Pancreas (tissue), 10 donors: ENCODE data around the gene PLCB1. TPM values are rescaled to one million over a fixed set of nuclear protein-coding genes. Genes with fewer than 3 reads are reported as not detected.

Experiments
- ATAC-seq, 4 donors: fragments of 200-7000 bp; cut with Tn5 transposase; one replicate each; pipeline versions ENCODE4 v1.8.0 to v1.9.1; 2020; ENCODE audit warnings: mild to moderate bottlenecking in 4 of 4, moderate library complexity in 4 of 4
- DNase-seq, 6 donors: peaks; one replicate each; pipeline ENCODE4 v3.0.0-alpha.2; 2020
- FAIRE-seq: peaks from 2 replicates; lab custom pipeline; 2012; peaks lifted over from hg19 to GRCh38; lab: Jason Lieb, UNC
- H3K27ac ChIP-seq, 4 donors: fragments of 200-600 bp; sonication (generic); 1 replicate in 3 of 4; 2 replicates in 1 of 4; pipeline versions ENCODE4 v1.5.0 to v1.8.0; 2020
- H3K27me3 ChIP-seq, 4 donors: fragments of 200-600 bp; one replicate each; pipeline ENCODE4 v1.8.0; 2021
- H3K36me3 ChIP-seq, 3 donors: fragments of 200-600 bp; sonication (generic) in 1 of 3; one replicate each; pipeline versions ENCODE4 v1.5.0 to v1.8.0; 2020 to 2021
- H3K4me1 ChIP-seq, 3 donors: fragments of 200-600 bp; one replicate each; pipeline ENCODE4 v1.8.0; 2021
- H3K4me3 ChIP-seq, 4 donors: fragments of 200-600 bp; sonication (generic) in 2 of 4; one replicate each; pipeline versions ENCODE4 v1.5.0 to v1.8.0; 2020 to 2021
- H3K9me3 ChIP-seq, 4 donors: fragments of 200-600 bp; one replicate each; pipeline ENCODE4 v1.8.0; 2021
- WGBS, 2 donors: extraction: QIAGEN DNeasy Blood & Tissue Kit; methylation state at CpG; one replicate each; pipeline ENCODE4 v1.1.7; 2013; 5-methylcytosine and 5-hydroxymethylcytosine counted together
- intact Hi-C, 3 donors: fragments of 100-400 bp; cut with DNase I; formaldehyde crosslinking; loops; one replicate each; pipeline versions ENCODE4 v1.11.1 to v1.14.2; 2022
- polyA plus RNA-seq, 2 donors: library from polyadenylated mRNA; stranded (reverse); fragments of 200-250 nt; gene quantifications; one replicate each; pipeline ENCODE4 v1.2.3, GENCODE V29; 2013
- total RNA-seq, 6 donors: library from RNA; stranded (reverse); fragmentation: NEBNext Ultra II Directional in 4 of 6; extraction: Animal tissue kit (Norgen Biotek cat#: 25700) in 4 of 6; gene quantifications; one replicate each; pipeline versions ENCODE4 v1.2.1 to v1.2.4, GENCODE V29; 2021 to 2023
- TF ChIP-seq, protein P1 (sequence below), 4 donors: fragments of 200-600 bp; sonication (generic) in 3 of 4; IDR thresholded peaks; one replicate each; pipeline versions ENCODE4 v1.5.0 to v1.8.0; 2021; ENCODE audit warnings: antibody characterized with exemption in 4 of 4
- donor health status: healthy with polysubstance abuse.
- donor health status: DM: no; HTN: no; CAD: no; lungs with moderate emphysema.
- donor health status: DM: no; HTN: no; CAD: no.
- donor health status: control.
- donor health status: control.
- donor health status: Bipolar disorder and iron deficiency.
- donor health status: DM: yes; HTN: yes; CAD: no.
- donor health status: DM: no; HTN: no; CAD: no.
- donor health status: DM: no; HTN: no; CAD: no.
- donor health status: DM: yes; HTN: yes; CAD: no.

The PLCB1 gene
- total and polyA plus RNA-seq, 8 donors: 4.5 to 18.7 (median 13.7) TPM

DNA sequence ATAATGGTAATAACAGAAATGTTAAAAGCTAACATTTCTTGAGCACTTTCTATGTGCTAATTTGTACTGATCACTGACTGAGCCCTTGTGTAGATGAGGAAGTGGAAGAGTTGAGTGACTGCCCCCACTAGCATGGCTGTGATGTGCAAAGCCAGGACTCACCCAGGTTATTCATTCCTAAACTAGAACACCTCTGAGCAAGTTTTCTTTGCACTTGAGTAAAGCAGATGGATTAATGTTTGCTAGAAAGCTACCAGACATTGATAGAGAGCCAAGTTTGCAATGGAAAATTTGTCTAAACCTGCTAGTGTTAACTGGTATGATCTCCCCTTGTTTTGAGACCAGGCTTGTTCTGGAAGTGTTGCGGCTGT is 469.5 kb downstream of the PLCB1 start:
- ATAC-seq (peak; percentile 67 to 79 (median 70)), FAIRE-seq (no peak), DNase-seq (no peak)
- no peak overlapping the region for H3K27ac ChIP-seq
- no peaks in the 10 kb centered on the region for H3K9me3 ChIP-seq
- intact Hi-C loops: no loop called here
- H3K4me3 ChIP-seq: no peak overlapping the region
- no peaks in the 10 kb centered on the region for H3K27me3 ChIP-seq
- TF ChIP-seq, protein P1, sequence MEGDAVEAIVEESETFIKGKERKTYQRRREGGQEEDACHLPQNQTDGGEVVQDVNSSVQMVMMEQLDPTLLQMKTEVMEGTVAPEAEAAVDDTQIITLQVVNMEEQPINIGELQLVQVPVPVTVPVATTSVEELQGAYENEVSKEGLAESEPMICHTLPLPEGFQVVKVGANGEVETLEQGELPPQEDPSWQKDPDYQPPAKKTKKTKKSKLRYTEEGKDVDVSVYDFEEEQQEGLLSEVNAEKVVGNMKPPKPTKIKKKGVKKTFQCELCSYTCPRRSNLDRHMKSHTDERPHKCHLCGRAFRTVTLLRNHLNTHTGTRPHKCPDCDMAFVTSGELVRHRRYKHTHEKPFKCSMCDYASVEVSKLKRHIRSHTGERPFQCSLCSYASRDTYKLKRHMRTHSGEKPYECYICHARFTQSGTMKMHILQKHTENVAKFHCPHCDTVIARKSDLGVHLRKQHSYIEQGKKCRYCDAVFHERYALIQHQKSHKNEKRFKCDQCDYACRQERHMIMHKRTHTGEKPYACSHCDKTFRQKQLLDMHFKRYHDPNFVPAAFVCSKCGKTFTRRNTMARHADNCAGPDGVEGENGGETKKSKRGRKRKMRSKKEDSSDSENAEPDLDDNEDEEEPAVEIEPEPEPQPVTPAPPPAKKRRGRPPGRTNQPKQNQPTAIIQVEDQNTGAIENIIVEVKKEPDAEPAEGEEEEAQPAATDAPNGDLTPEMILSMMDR (IDR thresholded peaks at IDR 0.05): no peak
- WGBS, 2 donors: 56 to 71% methylated on average over 1 of the region's 1 CpG
- no peaks in the 10 kb centered on the region for H3K36me3 ChIP-seq
- H3K4me1 ChIP-seq: peaks cover 0 to 5% (median 0%) of the 10 kb centered on the region in 3 donors

DNA sequence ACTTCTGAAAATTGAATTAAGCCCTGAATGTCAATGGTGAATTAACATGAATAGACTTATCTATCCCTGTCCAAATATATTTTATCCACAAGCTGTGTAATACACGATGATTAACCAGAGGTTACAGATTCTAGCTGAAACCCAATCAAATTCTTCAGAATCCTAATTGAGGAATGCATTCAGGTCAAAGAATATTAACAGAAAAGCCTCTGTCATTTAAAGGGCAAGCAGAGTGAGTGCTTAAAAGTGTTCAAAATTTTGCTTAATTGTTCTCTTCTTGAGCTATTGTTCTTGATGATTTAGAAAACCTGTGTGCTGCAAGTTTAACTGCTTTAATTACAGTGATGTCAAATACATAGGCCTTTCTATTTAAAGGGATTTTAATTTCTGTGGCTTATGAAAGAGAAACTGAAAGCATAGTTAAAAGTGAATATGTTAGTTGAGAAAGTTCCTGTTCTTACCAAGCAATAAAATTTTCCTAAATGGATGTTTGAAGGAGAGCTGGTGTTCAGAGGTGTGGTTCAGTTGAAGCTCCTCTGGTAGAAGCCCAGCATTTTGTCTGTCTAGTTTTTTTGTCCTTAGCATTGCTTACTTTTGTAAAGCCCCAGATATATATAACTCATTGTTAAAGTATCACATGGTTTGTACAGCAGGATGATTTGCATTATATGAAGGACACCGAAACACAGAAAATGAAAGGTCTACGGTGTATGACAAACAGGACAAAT is 470.5 kb downstream of the PLCB1 start:
- no peak for DNase-seq
- TF ChIP-seq, protein P1 (IDR thresholded peaks at IDR 0.05): no peak
- Histone ChIP-seq H3K4me3 (no peak overlapping the region), H3K27me3 (no peaks in the 10 kb centered on the region), H3K27ac (peak overlapping the region in 1 of 4 donors; percentile 22), H3K36me3 (no peaks in the 10 kb centered on the region), H3K4me1 (peaks cover 0 to 5% (median 0%) of the 10 kb centered on the region in 3 donors), H3K9me3 (no peaks in the 10 kb centered on the region)
- intact Hi-C loops: no loop called here
- WGBS, 2 donors: 49 to 60% methylated on average over 3 of the region's 3 CpGs
- ATAC-seq: peak; percentile 43 to 68 (median 56)
- peak; percentile 51 for FAIRE-seq

DNA sequence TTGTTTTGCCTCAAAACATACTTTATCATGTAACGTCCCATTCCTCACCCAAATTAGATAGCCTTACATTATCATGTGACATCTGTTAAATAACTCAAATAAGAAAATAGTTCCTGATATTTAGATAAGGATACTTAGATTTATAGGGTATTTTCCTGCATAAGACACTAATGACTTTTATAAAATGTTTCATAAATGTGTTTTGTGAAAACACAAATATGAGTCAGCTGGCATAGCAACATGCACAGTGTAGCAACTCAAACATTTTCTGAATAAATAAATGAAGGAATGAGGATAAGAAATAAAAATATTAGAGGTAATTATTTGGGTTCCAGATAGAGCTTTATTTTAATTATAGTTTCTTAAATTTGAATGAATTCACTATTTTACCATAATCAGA is 476.4 kb downstream of the PLCB1 start:
- WGBS, 2 donors: 70 to 78% methylated on average over 1 of the region's 1 CpG
- ATAC-seq: no peak
- FAIRE-seq: peak; percentile 17

DNA sequence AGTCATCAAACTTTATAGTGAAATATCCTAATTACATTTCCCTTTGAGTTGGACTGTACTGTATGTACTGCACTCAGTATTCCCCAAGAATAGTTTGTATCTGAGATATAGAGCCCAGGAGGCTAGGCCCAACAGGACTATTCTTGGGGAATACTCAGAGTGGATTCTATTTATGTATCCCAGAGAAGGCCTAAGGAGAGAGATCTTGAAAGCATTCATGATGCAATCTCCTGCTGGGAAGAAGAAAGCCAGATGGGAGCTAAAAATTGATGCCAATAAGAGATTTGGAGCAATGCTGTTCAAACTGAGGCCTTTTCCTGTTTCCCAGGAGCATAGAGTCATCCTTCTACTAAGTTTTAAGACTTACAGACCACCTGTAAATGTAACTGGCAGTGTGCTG is 484.7 kb downstream of the PLCB1 start:
- no peak for DNase-seq
- no peak overlapping the region for H3K27ac ChIP-seq
- intact Hi-C loops: no loop called here
- TF ChIP-seq, protein P1 (IDR thresholded peaks at IDR 0.05): no peak
- H3K9me3 ChIP-seq: no peaks in the 10 kb centered on the region
- no peak for FAIRE-seq
- ATAC-seq: no peak
- H3K4me3 ChIP-seq: no peak overlapping the region
- no peaks in the 10 kb centered on the region for H3K27me3 ChIP-seq
- H3K4me1 ChIP-seq: no peaks in the 10 kb centered on the region
- no peaks in the 10 kb centered on the region for H3K36me3 ChIP-seq

More for the DNA sequence above, 476.4 kb downstream of the PLCB1 start:
- H3K4me3 ChIP-seq: no peak overlapping the region
- no peaks in the 10 kb centered on the region for H3K9me3 ChIP-seq
- H3K36me3 ChIP-seq: no peaks in the 10 kb centered on the region
- H3K4me1 ChIP-seq: no peaks in the 10 kb centered on the region
- no peak for DNase-seq
- no peaks in the 10 kb centered on the region for H3K27me3 ChIP-seq
- H3K27ac ChIP-seq: no peak overlapping the region
- TF ChIP-seq, protein P1 (IDR thresholded peaks at IDR 0.05): no peak
- intact Hi-C loops: no loop called here

DNA sequence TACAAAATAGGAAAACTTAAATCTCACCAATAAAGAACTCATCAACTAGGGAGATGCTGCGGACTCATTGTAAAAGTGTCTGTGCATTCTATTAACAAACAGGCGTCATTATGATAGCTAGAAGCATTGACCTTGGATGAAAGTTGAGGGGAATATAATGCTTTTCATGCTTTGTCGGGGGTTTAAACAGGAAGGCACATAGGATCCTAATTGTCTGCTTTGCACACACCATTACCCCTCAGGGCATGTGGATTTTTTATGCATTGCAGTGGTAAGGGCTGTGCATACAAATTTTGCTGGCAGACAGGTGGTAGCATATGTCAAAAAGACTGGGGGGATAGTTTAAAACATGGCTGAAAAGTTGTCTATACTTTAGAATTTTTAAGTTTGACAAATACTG is 488.9 kb downstream of the PLCB1 start:
- TF ChIP-seq, protein P1 (IDR thresholded peaks at IDR 0.05): no peak
- Histone ChIP-seq H3K27ac (no peak overlapping the region), H3K4me3 (no peak overlapping the region), H3K9me3 (no peaks in the 10 kb centered on the region), H3K27me3 (no peaks in the 10 kb centered on the region), H3K4me1 (no peaks in the 10 kb centered on the region), H3K36me3 (no peaks in the 10 kb centered on the region)
- intact Hi-C loops: no loop called here
- no peak for FAIRE-seq
- 77 to 86% methylated on average over 3 of the region's 3 CpGs for WGBS, 2 donors
- DNase-seq: no peak
- no peak for ATAC-seq
